Neural cell (in vitro differentiated cells): ENCODE data around the gene INSRR. TPM values are rescaled to one million over a fixed set of nuclear protein-coding genes. Genes with fewer than 3 reads are reported as not detected.

Experiments used
- H2AFZ ChIP-seq: fragments of 200-600, 300-800 bp; sonication (generic), shearing (Covaris generic); 2 replicates; pipeline ENCODE4 v1.6.0; 2014; ENCODE audit warnings: low read depth, mild to moderate bottlenecking, antibody characterized with exemption, low read length, moderate library complexity
- H3F3A ChIP-seq: fragments of 200-600 bp; shearing (Covaris generic); 2 replicates; pipeline ENCODE4 v1.6.1; 2016; ENCODE audit warnings: mild to moderate bottlenecking, moderate library complexity, mixed read lengths, antibody characterized with exemption, low read length; ENCODE audit not compliant: insufficient read depth, poor library complexity, severe bottlenecking
- H3K27ac ChIP-seq: fragments of 200-600, 300-800 bp; sonication (generic), shearing (Covaris generic); 2 replicates; pipeline ENCODE4 v1.5.1; 2014; ENCODE audit warnings: mild to moderate bottlenecking, low read length, moderate library complexity
- H3K27me3 ChIP-seq: fragments of 300-800, 200-600 bp; sonication (generic), shearing (Covaris generic); 2 replicates; pipeline ENCODE4 v1.6.0; 2014; ENCODE audit warnings: mild to moderate bottlenecking, low read depth, low read length, moderate library complexity; ENCODE audit not compliant: insufficient read depth
- H3K36me3 ChIP-seq: fragments of 300-800, 200-600 bp; sonication (generic), shearing (Covaris generic); 2 replicates; pipeline ENCODE4 v1.5.1; 2014; ENCODE audit warnings: mild to moderate bottlenecking, antibody characterized with exemption, low read length, moderate library complexity; ENCODE audit not compliant: insufficient read depth
- H3K4me2 ChIP-seq: fragments of 300-800, 200-600 bp; sonication (generic), shearing (Covaris generic); 2 replicates; pipeline ENCODE4 v1.6.0; 2014; ENCODE audit warnings: mild to moderate bottlenecking, low read length
- H3K4me3 ChIP-seq: fragments of 300-800, 200-600 bp; sonication (generic), shearing (Covaris generic); 2 replicates; pipeline ENCODE4 v1.5.1; 2014; ENCODE audit warnings: mild to moderate bottlenecking, low read length, moderate library complexity
- H3K79me2 ChIP-seq: fragments of 200-600 bp; shearing (Covaris generic); replicated peaks from 2 replicates; pipeline ENCODE4 v1.6.0; 2014; ENCODE audit warnings: mild to moderate bottlenecking, low read length, moderate library complexity; ENCODE audit not compliant: insufficient read depth
- H3K9ac ChIP-seq: fragments of 300-800, 200-600 bp; sonication (generic), shearing (Covaris generic); 2 replicates; pipeline ENCODE4 v1.6.1; 2016; ENCODE audit warnings: mild to moderate bottlenecking, low read length, mixed read lengths
- H3K9me2 ChIP-seq: fragments of 200-600 bp; shearing (Covaris generic); 2 replicates; pipeline ENCODE4 v1.6.1; 2016; ENCODE audit warnings: mild to moderate bottlenecking, low read length, mixed read lengths; ENCODE audit not compliant: insufficient read depth
- H3K9me3 ChIP-seq: fragments of 200-600, 300-800 bp; sonication (generic), shearing (Covaris generic); 2 replicates; pipeline ENCODE4 v1.6.1; 2016; ENCODE audit warnings: mild to moderate bottlenecking, mixed run types, low read length, moderate library complexity, mixed read lengths
- H4K20me1 ChIP-seq: fragments of 200-600 bp; shearing (Covaris generic); 2 replicates; pipeline ENCODE4 v1.6.1; 2016; ENCODE audit warnings: mild to moderate bottlenecking, mixed run types; ENCODE audit not compliant: insufficient read depth
- EP300 ChIP-seq: fragments of 450-650 bp; conservative IDR thresholded peaks from 2 replicates; pipeline ENCODE4 v1.6.1; 2014; ENCODE audit warnings: antibody characterized with exemption, mild to moderate bottlenecking, moderate library complexity; ENCODE audit not compliant: poor library complexity, severe bottlenecking
- EZH2 ChIP-seq: fragments of 200-600, 300-800 bp; shearing (Covaris generic), sonication (generic); IDR thresholded peaks from 2 replicates; pipeline ENCODE4 v1.6.1; 2014; ENCODE audit warnings: antibody characterized with exemption, low read length, borderline replicate concordance, mild to moderate bottlenecking; ENCODE audit not compliant: insufficient read depth, poor library complexity, severe bottlenecking
- MXI1 ChIP-seq: fragments of 450-650 bp; conservative IDR thresholded peaks from 2 replicates; pipeline ENCODE4 v1.6.1; 2014; ENCODE audit warnings: antibody characterized with exemption, mild to moderate bottlenecking; ENCODE audit not compliant: poor library complexity, severe bottlenecking
- POLR2AphosphoS5 ChIP-seq: IDR thresholded peaks from 2 replicates; pipeline ENCODE4 v1.6.1; 2012
- RAD21 ChIP-seq: fragments of 450-650 bp; conservative IDR thresholded peaks from 2 replicates; pipeline ENCODE4 v1.6.1; 2014; ENCODE audit warnings: antibody characterized with exemption, mild to moderate bottlenecking, moderate library complexity
- SMC3 ChIP-seq: fragments of 450-650 bp; conservative IDR thresholded peaks from 2 replicates; pipeline ENCODE4 v1.6.1; 2014; ENCODE audit warnings: antibody characterized with exemption, mild to moderate bottlenecking, moderate library complexity; ENCODE audit not compliant: poor library complexity
- TAF1 ChIP-seq: IDR thresholded peaks from 2 replicates; pipeline ENCODE4 v1.6.1; 2012; ENCODE audit warnings: low read depth
- polyA plus RNA-seq: library from polyadenylated mRNA; depleted of rRNA; stranded (reverse); fragments of >200 nt; gene quantifications from 2 replicates; pipeline ENCODE4 v1.2.3, GENCODE V29; 2014
- TF ChIP-seq, protein P1 (sequence below): fragments of 450-650 bp; IDR thresholded peaks from 2 replicates; pipeline ENCODE4 v1.5.1; 2014; ENCODE audit warnings: antibody characterized with exemption, mild to moderate bottlenecking, moderate library complexity; ENCODE audit not compliant: poor library complexity, severe bottlenecking
- TF ChIP-seq, protein P2 (sequence below): IDR thresholded peaks from 2 replicates; pipeline ENCODE4 v1.6.1; 2012; ENCODE audit warnings: borderline replicate concordance

The INSRR gene
- polyA plus RNA-seq, 1 donor from 2014 or later: 3.0 TPM

DNA sequence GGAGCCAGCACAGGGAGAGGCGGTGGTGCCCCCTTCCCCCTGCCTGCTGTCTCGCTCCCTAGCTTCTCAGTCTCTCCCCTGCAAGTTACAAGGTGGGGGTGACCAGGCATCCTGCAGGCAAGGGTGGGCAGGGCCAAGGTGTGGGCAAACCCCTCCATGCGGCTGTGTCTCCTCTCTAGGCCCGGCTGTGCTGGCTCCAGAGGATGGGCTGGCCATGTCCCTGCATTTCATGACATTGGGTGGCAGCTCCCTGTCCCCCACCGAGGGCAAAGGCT lies 16.4 kb upstream of the INSRR start:
- Histone ChIP-seq H3K9ac (no peak overlapping the region), H3K27me3 (no peaks in the 10 kb centered on the region), H3K4me2 (no peak overlapping the region), H4K20me1 (no peaks in the 10 kb centered on the region), H2AFZ (no peak overlapping the region), H3K27ac (no peak overlapping the region), H3F3A (no peaks in the 10 kb centered on the region), H3K36me3 (no peaks in the 10 kb centered on the region), H3K79me2 (no peaks in the 10 kb centered on the region), H3K4me3 (no peak overlapping the region), H3K9me2 (no peaks in the 10 kb centered on the region), H3K9me3 (no peaks in the 10 kb centered on the region)
- TF ChIP-seq, protein P1, sequence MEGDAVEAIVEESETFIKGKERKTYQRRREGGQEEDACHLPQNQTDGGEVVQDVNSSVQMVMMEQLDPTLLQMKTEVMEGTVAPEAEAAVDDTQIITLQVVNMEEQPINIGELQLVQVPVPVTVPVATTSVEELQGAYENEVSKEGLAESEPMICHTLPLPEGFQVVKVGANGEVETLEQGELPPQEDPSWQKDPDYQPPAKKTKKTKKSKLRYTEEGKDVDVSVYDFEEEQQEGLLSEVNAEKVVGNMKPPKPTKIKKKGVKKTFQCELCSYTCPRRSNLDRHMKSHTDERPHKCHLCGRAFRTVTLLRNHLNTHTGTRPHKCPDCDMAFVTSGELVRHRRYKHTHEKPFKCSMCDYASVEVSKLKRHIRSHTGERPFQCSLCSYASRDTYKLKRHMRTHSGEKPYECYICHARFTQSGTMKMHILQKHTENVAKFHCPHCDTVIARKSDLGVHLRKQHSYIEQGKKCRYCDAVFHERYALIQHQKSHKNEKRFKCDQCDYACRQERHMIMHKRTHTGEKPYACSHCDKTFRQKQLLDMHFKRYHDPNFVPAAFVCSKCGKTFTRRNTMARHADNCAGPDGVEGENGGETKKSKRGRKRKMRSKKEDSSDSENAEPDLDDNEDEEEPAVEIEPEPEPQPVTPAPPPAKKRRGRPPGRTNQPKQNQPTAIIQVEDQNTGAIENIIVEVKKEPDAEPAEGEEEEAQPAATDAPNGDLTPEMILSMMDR: no peak
- TF ChIP-seq RAD21 (no peak), SMC3 (no peak), TAF1 (no peak), POLR2AphosphoS5 (no peak), EP300 (no peak), MXI1 (no peak), EZH2 (no peak)
- TF ChIP-seq, protein P2, sequence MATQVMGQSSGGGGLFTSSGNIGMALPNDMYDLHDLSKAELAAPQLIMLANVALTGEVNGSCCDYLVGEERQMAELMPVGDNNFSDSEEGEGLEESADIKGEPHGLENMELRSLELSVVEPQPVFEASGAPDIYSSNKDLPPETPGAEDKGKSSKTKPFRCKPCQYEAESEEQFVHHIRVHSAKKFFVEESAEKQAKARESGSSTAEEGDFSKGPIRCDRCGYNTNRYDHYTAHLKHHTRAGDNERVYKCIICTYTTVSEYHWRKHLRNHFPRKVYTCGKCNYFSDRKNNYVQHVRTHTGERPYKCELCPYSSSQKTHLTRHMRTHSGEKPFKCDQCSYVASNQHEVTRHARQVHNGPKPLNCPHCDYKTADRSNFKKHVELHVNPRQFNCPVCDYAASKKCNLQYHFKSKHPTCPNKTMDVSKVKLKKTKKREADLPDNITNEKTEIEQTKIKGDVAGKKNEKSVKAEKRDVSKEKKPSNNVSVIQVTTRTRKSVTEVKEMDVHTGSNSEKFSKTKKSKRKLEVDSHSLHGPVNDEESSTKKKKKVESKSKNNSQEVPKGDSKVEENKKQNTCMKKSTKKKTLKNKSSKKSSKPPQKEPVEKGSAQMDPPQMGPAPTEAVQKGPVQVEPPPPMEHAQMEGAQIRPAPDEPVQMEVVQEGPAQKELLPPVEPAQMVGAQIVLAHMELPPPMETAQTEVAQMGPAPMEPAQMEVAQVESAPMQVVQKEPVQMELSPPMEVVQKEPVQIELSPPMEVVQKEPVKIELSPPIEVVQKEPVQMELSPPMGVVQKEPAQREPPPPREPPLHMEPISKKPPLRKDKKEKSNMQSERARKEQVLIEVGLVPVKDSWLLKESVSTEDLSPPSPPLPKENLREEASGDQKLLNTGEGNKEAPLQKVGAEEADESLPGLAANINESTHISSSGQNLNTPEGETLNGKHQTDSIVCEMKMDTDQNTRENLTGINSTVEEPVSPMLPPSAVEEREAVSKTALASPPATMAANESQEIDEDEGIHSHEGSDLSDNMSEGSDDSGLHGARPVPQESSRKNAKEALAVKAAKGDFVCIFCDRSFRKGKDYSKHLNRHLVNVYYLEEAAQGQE: no peak

DNA sequence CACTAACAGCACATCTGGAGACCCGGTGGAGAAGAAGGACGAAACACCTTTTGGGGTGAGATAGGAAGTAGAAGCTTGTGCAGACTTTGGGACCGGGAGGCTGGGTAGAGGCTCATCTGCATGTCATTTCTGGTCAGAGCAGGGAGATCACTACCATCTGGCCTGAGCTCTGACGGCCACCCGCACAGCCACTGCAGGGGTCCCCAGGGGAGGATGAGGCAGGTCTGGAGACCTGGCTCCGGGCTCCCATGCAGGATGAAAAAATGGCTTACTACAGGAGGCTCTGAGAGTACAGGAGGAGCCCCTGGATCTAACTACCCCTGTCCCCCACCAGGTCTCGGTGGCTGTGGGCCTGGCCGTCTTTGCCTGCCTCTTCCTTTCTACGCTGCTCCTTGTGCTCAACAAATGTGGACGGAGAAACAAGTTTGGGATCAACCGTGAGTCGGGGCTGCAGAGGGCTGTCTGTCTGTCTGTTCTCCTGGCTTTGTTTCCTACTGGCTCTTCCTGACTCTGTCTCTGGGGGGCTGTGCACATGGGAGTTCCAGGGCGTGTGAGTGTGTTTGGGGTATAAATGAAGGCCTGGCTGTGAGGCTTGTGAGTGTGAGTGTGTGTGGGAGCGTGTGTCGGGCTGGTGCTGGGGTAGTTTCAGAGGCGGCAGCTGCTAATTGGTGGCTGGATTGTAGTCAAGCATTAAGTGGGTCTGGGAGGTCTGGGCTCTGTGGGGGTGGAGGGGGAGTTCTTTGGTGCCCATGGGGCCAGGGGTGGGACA lies 15.8 kb upstream of the INSRR start:
- Histone ChIP-seq H3K4me3 (no peak overlapping the region), H3F3A (no peaks in the 10 kb centered on the region), H3K79me2 (no peaks in the 10 kb centered on the region), H3K9me2 (no peaks in the 10 kb centered on the region), H3K4me2 (no peak overlapping the region), H3K36me3 (no peaks in the 10 kb centered on the region), H2AFZ (no peak overlapping the region), H3K27me3 (no peaks in the 10 kb centered on the region), H3K9me3 (no peaks in the 10 kb centered on the region), H4K20me1 (no peaks in the 10 kb centered on the region), H3K27ac (no peak overlapping the region), H3K9ac (no peak overlapping the region)
- no peak for TF ChIP-seq MXI1
- TF ChIP-seq RAD21: no peak
- TF ChIP-seq TAF1: no peak
- no peak for TF ChIP-seq EP300
- TF ChIP-seq POLR2AphosphoS5: no peak
- no peak for TF ChIP-seq EZH2
- TF ChIP-seq, protein P1: no peak
- TF ChIP-seq SMC3: no peak
- TF ChIP-seq, protein P2: no peak
